Measurements from ENCODE around the gene RPL18A. TPM values are rescaled to one million over a fixed set of nuclear protein-coding genes. Genes with fewer than 3 reads are reported as not detected.

RPL18A gene
- total and polyA plus RNA-seq, 4 donors: 452 to 870 (median 477) TPM

DNA sequence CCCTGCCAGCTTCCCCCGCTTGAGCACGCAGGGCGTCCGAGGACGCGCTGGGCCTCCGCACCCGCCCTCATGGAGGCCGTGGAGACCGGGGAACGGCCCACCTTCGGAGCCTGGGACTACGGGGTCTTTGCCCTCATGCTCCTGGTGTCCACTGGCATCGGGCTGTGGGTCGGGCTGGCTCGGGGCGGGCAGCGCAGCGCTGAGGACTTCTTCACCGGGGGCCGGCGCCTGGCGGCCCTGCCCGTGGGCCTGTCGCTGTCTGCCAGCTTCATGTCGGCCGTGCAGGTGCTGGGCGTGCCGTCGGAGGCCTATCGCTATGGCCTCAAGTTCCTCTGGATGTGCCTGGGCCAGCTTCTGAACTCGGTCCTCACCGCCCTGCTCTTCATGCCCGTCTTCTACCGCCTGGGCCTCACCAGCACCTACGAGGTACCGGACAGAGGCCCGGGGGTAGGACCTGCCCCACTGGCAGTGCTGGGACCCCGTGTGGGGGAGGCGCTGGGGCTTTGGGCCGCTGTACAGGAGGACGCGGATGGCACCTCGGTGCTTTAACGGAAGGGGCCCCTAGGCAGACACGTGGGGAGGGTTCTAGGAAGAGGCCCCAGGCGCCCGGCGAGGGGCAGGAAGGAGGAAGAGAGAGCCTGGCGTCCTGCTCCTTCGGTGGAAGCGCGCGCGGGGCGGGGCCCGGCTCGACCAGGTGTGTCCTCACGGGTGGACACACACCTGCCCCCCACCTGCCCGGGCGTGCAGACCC lies 12.7 kb downstream of the RPL18A start:
- no peak overlapping the region for H3K27ac ChIP-seq (ENCODE audit: low read depth in 1 of 2, low read length in 2 of 2)
- TF ChIP-seq, protein P1, sequence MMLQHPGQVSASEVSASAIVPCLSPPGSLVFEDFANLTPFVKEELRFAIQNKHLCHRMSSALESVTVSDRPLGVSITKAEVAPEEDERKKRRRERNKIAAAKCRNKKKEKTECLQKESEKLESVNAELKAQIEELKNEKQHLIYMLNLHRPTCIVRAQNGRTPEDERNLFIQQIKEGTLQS (IDR thresholded peaks at IDR 0.05): no peak
- no peak for TF ChIP-seq RAD21 (IDR thresholded peaks at IDR 0.05)
- no peak for TF ChIP-seq HNF4A (conservative IDR thresholded peaks at IDR 0.05)
- no peak for TF ChIP-seq YY1 (IDR thresholded peaks at IDR 0.05)
- TF ChIP-seq, protein P2, sequence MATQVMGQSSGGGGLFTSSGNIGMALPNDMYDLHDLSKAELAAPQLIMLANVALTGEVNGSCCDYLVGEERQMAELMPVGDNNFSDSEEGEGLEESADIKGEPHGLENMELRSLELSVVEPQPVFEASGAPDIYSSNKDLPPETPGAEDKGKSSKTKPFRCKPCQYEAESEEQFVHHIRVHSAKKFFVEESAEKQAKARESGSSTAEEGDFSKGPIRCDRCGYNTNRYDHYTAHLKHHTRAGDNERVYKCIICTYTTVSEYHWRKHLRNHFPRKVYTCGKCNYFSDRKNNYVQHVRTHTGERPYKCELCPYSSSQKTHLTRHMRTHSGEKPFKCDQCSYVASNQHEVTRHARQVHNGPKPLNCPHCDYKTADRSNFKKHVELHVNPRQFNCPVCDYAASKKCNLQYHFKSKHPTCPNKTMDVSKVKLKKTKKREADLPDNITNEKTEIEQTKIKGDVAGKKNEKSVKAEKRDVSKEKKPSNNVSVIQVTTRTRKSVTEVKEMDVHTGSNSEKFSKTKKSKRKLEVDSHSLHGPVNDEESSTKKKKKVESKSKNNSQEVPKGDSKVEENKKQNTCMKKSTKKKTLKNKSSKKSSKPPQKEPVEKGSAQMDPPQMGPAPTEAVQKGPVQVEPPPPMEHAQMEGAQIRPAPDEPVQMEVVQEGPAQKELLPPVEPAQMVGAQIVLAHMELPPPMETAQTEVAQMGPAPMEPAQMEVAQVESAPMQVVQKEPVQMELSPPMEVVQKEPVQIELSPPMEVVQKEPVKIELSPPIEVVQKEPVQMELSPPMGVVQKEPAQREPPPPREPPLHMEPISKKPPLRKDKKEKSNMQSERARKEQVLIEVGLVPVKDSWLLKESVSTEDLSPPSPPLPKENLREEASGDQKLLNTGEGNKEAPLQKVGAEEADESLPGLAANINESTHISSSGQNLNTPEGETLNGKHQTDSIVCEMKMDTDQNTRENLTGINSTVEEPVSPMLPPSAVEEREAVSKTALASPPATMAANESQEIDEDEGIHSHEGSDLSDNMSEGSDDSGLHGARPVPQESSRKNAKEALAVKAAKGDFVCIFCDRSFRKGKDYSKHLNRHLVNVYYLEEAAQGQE (IDR thresholded peaks at IDR 0.05): no peak
- TF ChIP-seq EGR1 (IDR thresholded peaks at IDR 0.05; ENCODE audit: low read depth in 2 of 2): no peak
- no peak for TF ChIP-seq FOXA1 (IDR thresholded peaks at IDR 0.05)
- TF ChIP-seq GABPA (IDR thresholded peaks at IDR 0.05 in 1 of 2, conservative IDR thresholded peaks at IDR 0.05 in 1 of 2): no peak
- no peak for TF ChIP-seq RXRA (IDR thresholded peaks at IDR 0.05)
- no peak for TF ChIP-seq TAF1 (conservative IDR thresholded peaks at IDR 0.05)

DNA sequence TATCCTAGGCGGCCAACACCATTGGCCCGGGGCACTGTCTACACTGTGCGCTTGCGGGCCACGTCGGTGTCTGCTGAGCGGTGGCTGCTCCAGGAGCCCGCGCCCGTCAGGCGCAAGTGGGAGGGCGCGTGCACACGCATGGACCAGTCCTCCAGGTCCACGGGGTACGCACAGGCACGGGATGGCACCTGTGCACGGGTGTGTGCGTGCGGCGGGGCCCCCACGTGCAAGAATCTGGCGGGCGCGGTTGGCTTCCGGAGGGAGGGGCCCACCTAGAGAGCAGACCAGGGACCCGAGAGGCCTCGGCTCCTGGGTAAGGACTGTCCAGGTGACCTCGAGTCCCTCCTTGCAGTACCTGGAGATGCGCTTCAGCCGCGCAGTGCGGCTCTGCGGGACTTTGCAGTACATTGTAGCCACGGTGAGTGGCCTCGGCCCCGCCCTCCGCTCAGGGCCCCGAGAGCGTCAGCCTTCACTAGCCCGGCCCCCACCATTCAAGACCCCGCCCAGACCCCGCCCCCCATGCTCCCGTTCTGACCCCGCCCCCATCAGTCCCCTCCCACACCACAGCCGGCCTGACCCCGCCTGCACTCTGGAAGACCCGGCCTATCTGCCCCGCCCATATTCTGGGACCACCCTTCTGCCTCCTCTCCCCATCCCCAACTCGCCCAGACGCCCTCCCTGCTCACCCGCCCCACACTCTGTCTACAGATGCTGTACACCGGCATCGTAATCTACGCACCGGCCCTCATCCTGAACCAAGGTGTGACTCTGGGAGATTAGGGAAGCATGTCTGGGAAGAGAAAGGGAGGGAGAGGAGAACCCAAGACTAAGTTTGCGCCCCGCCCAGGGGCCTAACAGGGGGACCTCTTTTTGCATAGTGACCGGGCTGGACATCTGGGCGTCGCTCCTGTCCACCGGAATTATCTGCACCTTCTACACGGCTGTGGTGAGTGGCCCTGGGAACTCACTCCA lies 14.4 kb downstream of the RPL18A start:
- Histone ChIP-seq H3K4me1 (ENCODE audit: control insufficient read depth in 4 of 4, insufficient read depth in 4 of 4, low read length in 3 of 4) (peaks cover 0 to 2% (median 0%) of the 10 kb centered on the region in 4 donors), H3K4me3 (ENCODE audit: low read depth in 1 of 3, low read length in 3 of 3) (no peak overlapping the region), H3K27ac (ENCODE audit: low read depth in 1 of 2, low read length in 2 of 2) (no peak overlapping the region), H3K27me3 (ENCODE audit: control insufficient read depth in 4 of 4, insufficient read depth in 4 of 4, low read length in 3 of 4) (peaks cover 5 to 11% (median 7%) of the 10 kb centered on the region in 4 donors), H3K36me3 (ENCODE audit: control insufficient read depth in 4 of 4, insufficient read depth in 3 of 4, low read depth in 1 of 4, low read length in 3 of 4) (no peaks in the 10 kb centered on the region), H3K9me3 (ENCODE audit: control insufficient read depth in 4 of 4, low read length in 3 of 4) (no peaks in the 10 kb centered on the region), H3K9ac (ENCODE audit: low read depth in 1 of 2, low read length in 2 of 2) (no peak overlapping the region)
- WGBS: 9% methylated on average over 63 of the region's 63 CpGs
- DNase-seq (ENCODE audit: low spot score): peak; percentile 59
- TF ChIP-seq JUND (IDR thresholded peaks at IDR 0.05): no peak
- TF ChIP-seq YY1 (IDR thresholded peaks at IDR 0.05): no peak
- TF ChIP-seq RXRA (IDR thresholded peaks at IDR 0.05): no peak
- TF ChIP-seq, protein P1 (IDR thresholded peaks at IDR 0.05): no peak
- no peak for TF ChIP-seq SP1 (IDR thresholded peaks at IDR 0.05)
- TF ChIP-seq, protein P3, sequence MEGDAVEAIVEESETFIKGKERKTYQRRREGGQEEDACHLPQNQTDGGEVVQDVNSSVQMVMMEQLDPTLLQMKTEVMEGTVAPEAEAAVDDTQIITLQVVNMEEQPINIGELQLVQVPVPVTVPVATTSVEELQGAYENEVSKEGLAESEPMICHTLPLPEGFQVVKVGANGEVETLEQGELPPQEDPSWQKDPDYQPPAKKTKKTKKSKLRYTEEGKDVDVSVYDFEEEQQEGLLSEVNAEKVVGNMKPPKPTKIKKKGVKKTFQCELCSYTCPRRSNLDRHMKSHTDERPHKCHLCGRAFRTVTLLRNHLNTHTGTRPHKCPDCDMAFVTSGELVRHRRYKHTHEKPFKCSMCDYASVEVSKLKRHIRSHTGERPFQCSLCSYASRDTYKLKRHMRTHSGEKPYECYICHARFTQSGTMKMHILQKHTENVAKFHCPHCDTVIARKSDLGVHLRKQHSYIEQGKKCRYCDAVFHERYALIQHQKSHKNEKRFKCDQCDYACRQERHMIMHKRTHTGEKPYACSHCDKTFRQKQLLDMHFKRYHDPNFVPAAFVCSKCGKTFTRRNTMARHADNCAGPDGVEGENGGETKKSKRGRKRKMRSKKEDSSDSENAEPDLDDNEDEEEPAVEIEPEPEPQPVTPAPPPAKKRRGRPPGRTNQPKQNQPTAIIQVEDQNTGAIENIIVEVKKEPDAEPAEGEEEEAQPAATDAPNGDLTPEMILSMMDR (IDR thresholded peaks at IDR 0.05; ENCODE audit: low read depth, low read length, missing input control): no peak
- TF ChIP-seq FOXA1 (IDR thresholded peaks at IDR 0.05): no peak
- no peak for TF ChIP-seq NR2F2 (IDR thresholded peaks at IDR 0.05)
- no peak for TF ChIP-seq GABPA (IDR thresholded peaks at IDR 0.05 in 1 of 2, conservative IDR thresholded peaks at IDR 0.05 in 1 of 2)
- TF ChIP-seq EGR1 (IDR thresholded peaks at IDR 0.05; ENCODE audit: low read depth in 2 of 2): no peak
- no peak for TF ChIP-seq HNF4G (IDR thresholded peaks at IDR 0.05)
- TF ChIP-seq, protein P4, sequence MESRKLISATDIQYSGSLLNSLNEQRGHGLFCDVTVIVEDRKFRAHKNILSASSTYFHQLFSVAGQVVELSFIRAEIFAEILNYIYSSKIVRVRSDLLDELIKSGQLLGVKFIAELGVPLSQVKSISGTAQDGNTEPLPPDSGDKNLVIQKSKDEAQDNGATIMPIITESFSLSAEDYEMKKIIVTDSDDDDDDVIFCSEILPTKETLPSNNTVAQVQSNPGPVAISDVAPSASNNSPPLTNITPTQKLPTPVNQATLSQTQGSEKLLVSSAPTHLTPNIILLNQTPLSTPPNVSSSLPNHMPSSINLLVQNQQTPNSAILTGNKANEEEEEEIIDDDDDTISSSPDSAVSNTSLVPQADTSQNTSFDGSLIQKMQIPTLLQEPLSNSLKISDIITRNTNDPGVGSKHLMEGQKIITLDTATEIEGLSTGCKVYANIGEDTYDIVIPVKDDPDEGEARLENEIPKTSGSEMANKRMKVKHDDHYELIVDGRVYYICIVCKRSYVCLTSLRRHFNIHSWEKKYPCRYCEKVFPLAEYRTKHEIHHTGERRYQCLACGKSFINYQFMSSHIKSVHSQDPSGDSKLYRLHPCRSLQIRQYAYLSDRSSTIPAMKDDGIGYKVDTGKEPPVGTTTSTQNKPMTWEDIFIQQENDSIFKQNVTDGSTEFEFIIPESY (IDR thresholded peaks at IDR 0.05): no peak
- TF ChIP-seq TAF1 (conservative IDR thresholded peaks at IDR 0.05): no peak
- TF ChIP-seq, protein P2 (IDR thresholded peaks at IDR 0.05): no peak

More for the DNA sequence above, 12.7 kb downstream of the RPL18A start:
- peak overlapping the region in 1 of 3 donors; percentile 15 for H3K4me3 ChIP-seq (ENCODE audit: low read depth in 1 of 3, low read length in 3 of 3)
- WGBS: 9% methylated on average over 61 of the region's 61 CpGs
- no peaks in the 10 kb centered on the region for H3K36me3 ChIP-seq (ENCODE audit: control insufficient read depth in 4 of 4, insufficient read depth in 3 of 4, low read depth in 1 of 4, low read length in 3 of 4)
- peaks cover 0 to 2% (median 0%) of the 10 kb centered on the region in 4 donors for H3K4me1 ChIP-seq (ENCODE audit: control insufficient read depth in 4 of 4, insufficient read depth in 4 of 4, low read length in 3 of 4)
- no peak for DNase-seq (ENCODE audit: low spot score)
- H3K9me3 ChIP-seq (ENCODE audit: control insufficient read depth in 4 of 4, low read length in 3 of 4): no peaks in the 10 kb centered on the region
- H3K9ac ChIP-seq (ENCODE audit: low read depth in 1 of 2, low read length in 2 of 2): no peak overlapping the region
- peaks cover 5 to 11% (median 7%) of the 10 kb centered on the region in 4 donors for H3K27me3 ChIP-seq (ENCODE audit: control insufficient read depth in 4 of 4, insufficient read depth in 4 of 4, low read length in 3 of 4)
